HG02588 (cell line): ENCODE measurements around the gene RAD51.
A peak's percentile ranks its signal among the peaks of the same experiment; 100 is the strongest.

Experiments used
- ATAC-seq: cut with Tn5 transposase; IDR thresholded peaks from one replicate; pipeline ENCODE4 v1.9.1; 2021; ENCODE audit warnings: mild to moderate bottlenecking, moderate library complexity; ENCODE audit not compliant: unreplicated experiment

RAD51 gene

GRCh38 chr15:40721701-40722100, 26.7 kb downstream of the RAD51 start:
- no peak for ATAC-seq

- ATAC-seq = no peak
These were observed 27.4 kb downstream of the RAD51 start for GRCh38 chr15:40722354-40722753.

GRCh38 chr15:40722934-40723333, 28.0 kb downstream of the RAD51 start:
- ATAC-seq = no peak

GRCh38 chr15:40723919-40724318, 28.9 kb downstream of the RAD51 start:
- no peak for ATAC-seq

- no peak for ATAC-seq
These were observed 36.1 kb downstream of the RAD51 start for GRCh38 chr15:40731034-40731433.

- ATAC-seq = no peak
These were observed 41.6 kb downstream of the RAD51 start for GRCh38 chr15:40736575-40736974.

- ATAC-seq = no peak
These were observed 42.1 kb downstream of the RAD51 start for GRCh38 chr15:40737048-40737447.

GRCh38 chr15:40739047-40739446, 44.1 kb downstream of the RAD51 start:
- no peak for ATAC-seq

- no peak for ATAC-seq
These were observed 44.9 kb downstream of the RAD51 start for GRCh38 chr15:40739854-40740253.

GRCh38 chr15:40743485-40743901, 48.5 kb downstream of the RAD51 start:
- ATAC-seq = no peak

GRCh38 chr15:40743921-40744814, 49.2 kb downstream of the RAD51 start:
- no peak for ATAC-seq

- no peak for ATAC-seq
These were observed 49.8 kb downstream of the RAD51 start for GRCh38 chr15:40744815-40745152.

- ATAC-seq = no peak
These were observed 52.0 kb downstream of the RAD51 start for GRCh38 chr15:40746916-40747418.

GRCh38 chr15:40747685-40748631, 53.0 kb downstream of the RAD51 start:
- no peak for ATAC-seq

- ATAC-seq = no peak
These were observed 54.2 kb downstream of the RAD51 start for GRCh38 chr15:40749151-40749630.

GRCh38 chr15:40750885-40751284, 55.9 kb downstream of the RAD51 start:
- no peak for ATAC-seq

- no peak for ATAC-seq
These were observed 56.8 kb downstream of the RAD51 start for GRCh38 chr15:40751745-40752144.

- ATAC-seq = peak; percentile 7
These were observed 59.6 kb downstream of the RAD51 start for GRCh38 chr15:40754574-40754882.

GRCh38 chr15:40754883-40755811, 60.2 kb downstream of the RAD51 start, which contains the start of gene RMDN3:
Gene RMDN3, minus strand, starts transcription at chr15:40755254. Its CDS starts 471 bp downstream, at chr15:40754783.
- peak; percentile 76 for ATAC-seq

GRCh38 chr15:40755812-40756208, 60.8 kb downstream of the RAD51 start:
- ATAC-seq = no peak
